HepG2 (cell line): ENCODE measurements around the gene CABLES2. TPM values are rescaled to one million over a fixed set of nuclear protein-coding genes. Genes with fewer than 3 reads are reported as not detected.

Experiments
- AGO2 ChIP-seq: fragments of 200-400 bp; formaldehyde crosslinking; optimal IDR thresholded peaks from 2 replicates; pipeline ENCODE3; 2017; ENCODE audit warnings: mild to moderate bottlenecking, low read depth, low read length, moderate library complexity
- ATF3 ChIP-seq: sonication (generic); formaldehyde crosslinking; IDR thresholded peaks from 2 replicates; pipeline ENCODE4 v1.4.0; 2020; ENCODE audit warnings: missing genetic modification reagents
- BCL3 ChIP-seq: sonication (generic); formaldehyde crosslinking; IDR thresholded peaks from 2 replicates; pipeline ENCODE4 v1.5.1; 2020; ENCODE audit warnings: mild to moderate bottlenecking, missing genetic modification reagents, moderate library complexity
- DMAP1 ChIP-seq: IDR thresholded peaks from 2 replicates; pipeline ENCODE4 v1.6.1; 2016
- ETV6 ChIP-seq: sonication (generic); formaldehyde crosslinking; conservative IDR thresholded peaks from 2 replicates; pipeline ENCODE4 v1.4.0; 2020; ENCODE audit warnings: missing genetic modification reagents
- GABPA ChIP-seq, 2 experiments: IDR thresholded peaks; 2 replicates each; pipeline ENCODE4 v1.6.1; 2011 to 2016; ENCODE audit warnings: low read depth in 2 of 2, low read length in 1 of 2, missing biosample characterization in 1 of 2, missing genetic modification characterization in 1 of 2
- GPN1 ChIP-seq: sonication (generic); formaldehyde crosslinking; IDR thresholded peaks from 2 replicates; pipeline ENCODE4 v1.5.1; 2020; ENCODE audit warnings: missing genetic modification reagents, borderline replicate concordance
- HDAC6 ChIP-seq: fragments of 200-600 bp; sonication (generic); IDR thresholded peaks from 2 replicates; pipeline ENCODE4 v1.7.0; 2017; ENCODE audit warnings: mild to moderate bottlenecking, antibody characterized with exemption, low read length, low read depth
- HNF1A ChIP-seq, 2 experiments: sonication (generic) in 1 of 2; formaldehyde crosslinking in 1 of 2; IDR thresholded peaks; 2 replicates each; pipeline versions ENCODE4 v1.4.0 to v1.6.1; 2016 to 2020; ENCODE audit warnings: borderline replicate concordance in 1 of 2, low read depth in 1 of 2, mild to moderate bottlenecking in 1 of 2, missing genetic modification reagents in 1 of 2
- KLF12 ChIP-seq: sonication (generic); formaldehyde crosslinking; IDR thresholded peaks from 2 replicates; pipeline ENCODE4 v1.4.0; 2020; ENCODE audit warnings: missing genetic modification reagents, borderline replicate concordance
- MAFK ChIP-seq, 2 experiments: IDR thresholded peaks in 1 of 2; conservative IDR thresholded peaks in 1 of 2; 2 replicates each; pipeline ENCODE4 v1.6.1; 2011; ENCODE audit warnings: improper control_type of control experiment in 2 of 2, low read length in 2 of 2
- MED1 ChIP-seq: sonication (generic); formaldehyde crosslinking; IDR thresholded peaks from 2 replicates; pipeline ENCODE4 v1.4.0; 2020; ENCODE audit warnings: missing genetic modification reagents
- PHB2 ChIP-seq: fragments of 450-650 bp; IDR thresholded peaks from 2 replicates; pipeline ENCODE4 v1.6.1; 2018; ENCODE audit not compliant: partially characterized antibody
- TAF15 ChIP-seq: fragments of 200-400 bp; formaldehyde crosslinking; IDR thresholded peaks from one replicate; pipeline ENCODE4 v1.6.1; 2018; ENCODE audit warnings: mild to moderate bottlenecking, low read depth, low read length; ENCODE audit not compliant: poor library complexity, severe bottlenecking
- ZBTB43 ChIP-seq: sonication (generic); formaldehyde crosslinking; conservative IDR thresholded peaks from 2 replicates; pipeline ENCODE4 v1.4.0; 2020; ENCODE audit warnings: missing genetic modification reagents
- ZNF251 ChIP-seq: sonication (generic); formaldehyde crosslinking; IDR thresholded peaks from 2 replicates; pipeline ENCODE4 v1.9.0; 2021; ENCODE audit warnings: mild to moderate bottlenecking, missing genetic modification reagents
- ZNF33B ChIP-seq: sonication (generic); formaldehyde crosslinking; IDR thresholded peaks from 2 replicates; pipeline ENCODE4 v1.5.1; 2020; ENCODE audit warnings: mild to moderate bottlenecking, missing genetic modification reagents
- ZNF432 ChIP-seq: sonication (generic); formaldehyde crosslinking; IDR thresholded peaks from 2 replicates; pipeline ENCODE4 v1.5.0; 2020; ENCODE audit warnings: missing genetic modification reagents, mild to moderate bottlenecking, borderline replicate concordance
- ZNF503 ChIP-seq: sonication (generic); formaldehyde crosslinking; IDR thresholded peaks from 2 replicates; pipeline ENCODE4 v1.4.0; 2020; ENCODE audit warnings: missing genetic modification reagents
- polyA plus RNA-seq, 8 experiments: library from polyadenylated mRNA; depleted of rRNA in 3 of 8; stranded (reverse) in 7 of 8; unstranded in 1 of 8; fragments of >200 nt; fragmentation: Illumina TruSeq in 4 of 8; extraction: Trizol in 4 of 8; gene quantifications; 2 replicates each; pipeline versions ENCODE4 v1.2.1 to v1.2.3, GENCODE V29; 2011 to 2016; ENCODE audit warnings: low read depth in 4 of 8, missing spikeins in 1 of 8, mixed read lengths in 1 of 8; ENCODE audit not compliant: insufficient read depth in 1 of 8
- total RNA-seq, 5 experiments: library from RNA; depleted of rRNA; stranded (reverse); fragments of >200 nt; fragmentation: Illumina TruSeq; extraction: Trizol; gene quantifications; 2 replicates each; pipeline ENCODE4 v1.2.3, GENCODE V29; 2016; ENCODE audit warnings: low read depth in 1 of 5

The CABLES2 gene
- total and polyA plus RNA-seq, 2 of the 13 experiments (the other 11 are each of a cell fraction or from before 2014, with no cell fraction given) = 5.2 to 9.7 TPM

- TF ChIP-seq GPN1 (CRISPR knock-in tag) (no peak), HDAC6 (no peak), KLF12 (CRISPR knock-in tag) (0 out of 2 replicates have a peak, but pooled peaks have one; percentile 80), MAFK (conservative IDR thresholded peaks at IDR 0.05 in 1 of 2, IDR thresholded peaks at IDR 0.05 in 1 of 2; ENCODE audit: low read length in 2 of 2) (peak; percentile 52 to 57), ZNF503 (CRISPR knock-in tag) (no peak), BCL3 (CRISPR knock-in tag) (no peak), ZBTB43 (no peak), AGO2 (peak; percentile 96), ZNF432 (CRISPR knock-in tag) (no peak), HNF1A (IDR thresholded peaks at IDR 0.05; ENCODE audit: low read depth) (no peak; the same call in 1 of the 2 replicates), HNF1A (CRISPR knock-in tag; IDR thresholded peaks at IDR 0.05; ENCODE audit: borderline replicate concordance) (peak; percentile 39; the same call in 1 of the 2 replicates), ATF3 (CRISPR knock-in tag) (no peak), ETV6 (CRISPR knock-in tag) (no peak; the same call in 1 of the 2 replicates), MED1 (CRISPR knock-in tag) (0 out of 2 replicates have a peak, but pooled peaks have one; percentile 3), ZNF33B (no peak), DMAP1 (CRISPR knock-in tag) (no peak; the same call in 1 of the 2 replicates), PHB2 (no peak), GABPA (IDR thresholded peaks at IDR 0.05; ENCODE audit: low read depth, low read length) (no peak), GABPA (CRISPR knock-in tag; IDR thresholded peaks at IDR 0.05; ENCODE audit: low read depth) (no peak), ZNF251 (CRISPR knock-in tag) (no peak), TAF15 (peak; percentile 90)
Measured at GRCh38 chr20:62368976-62369814, 37.9 kb downstream of the CABLES2 start (continued).
